ENCODE results near the gene PLA2G6. TPM values are rescaled to one million over a fixed set of nuclear protein-coding genes. Genes with fewer than 3 reads are reported as not detected.
"Not testable (repeated sequence)": the region's sequence is repeated elsewhere in the genome, so short reads cannot be mapped to it uniquely, and the experiment has no call there.

PLA2G6 gene
- total RNA-seq, 1 experiment from 2014 or later, result 23.4 TPM

DNA sequence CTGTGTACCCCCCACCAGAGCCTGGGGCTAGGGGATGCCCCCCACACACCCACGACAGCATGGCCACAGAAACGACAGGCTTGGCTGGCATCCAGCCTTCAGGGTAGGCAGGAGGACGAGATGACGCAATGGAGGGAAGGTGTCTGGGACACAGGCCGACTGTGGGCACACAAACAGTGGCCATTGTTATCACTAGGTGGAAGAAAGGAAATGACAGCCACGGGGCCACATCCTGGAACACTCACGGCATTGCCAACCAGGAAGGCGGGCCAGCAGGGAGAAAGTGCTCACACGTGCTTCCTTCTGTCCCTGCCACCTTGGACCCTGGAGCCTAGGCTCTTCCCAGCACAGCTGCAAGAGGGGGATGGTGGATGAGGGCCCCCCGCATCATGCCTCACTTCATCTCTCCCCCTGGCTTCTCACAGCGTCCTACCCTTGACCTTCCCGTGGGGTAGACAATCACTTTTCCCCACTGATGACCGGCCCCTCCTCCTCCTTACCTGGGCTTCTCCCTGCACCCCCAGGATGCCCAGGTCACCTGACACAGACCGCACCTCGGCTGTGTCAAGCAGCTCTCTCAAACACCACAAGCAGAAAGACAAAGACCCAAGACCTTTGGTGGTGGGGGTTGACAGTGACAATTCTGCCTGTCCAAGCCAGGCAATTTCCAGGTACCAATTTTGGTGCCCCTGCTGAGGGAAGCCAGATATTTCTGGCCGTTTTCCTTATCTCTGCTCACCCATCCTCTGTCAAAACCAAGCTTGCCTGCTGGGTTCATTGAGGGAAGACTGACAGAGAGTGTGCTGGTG lies 8.6 kb downstream of the PLA2G6 start:
- Histone ChIP-seq H3K36me3 (replicated peaks; ENCODE audit: control insufficient read depth, insufficient read depth, low read length) (no peaks in the 10 kb centered on the region), H3K27me3 (ENCODE audit: control insufficient read depth, insufficient read depth, low read length) (no peaks in the 10 kb centered on the region), H3K4me3 (ENCODE audit: insufficient read depth, low read depth, low read length) (no peak overlapping the region)
- no peak for DNase-seq

DNA sequence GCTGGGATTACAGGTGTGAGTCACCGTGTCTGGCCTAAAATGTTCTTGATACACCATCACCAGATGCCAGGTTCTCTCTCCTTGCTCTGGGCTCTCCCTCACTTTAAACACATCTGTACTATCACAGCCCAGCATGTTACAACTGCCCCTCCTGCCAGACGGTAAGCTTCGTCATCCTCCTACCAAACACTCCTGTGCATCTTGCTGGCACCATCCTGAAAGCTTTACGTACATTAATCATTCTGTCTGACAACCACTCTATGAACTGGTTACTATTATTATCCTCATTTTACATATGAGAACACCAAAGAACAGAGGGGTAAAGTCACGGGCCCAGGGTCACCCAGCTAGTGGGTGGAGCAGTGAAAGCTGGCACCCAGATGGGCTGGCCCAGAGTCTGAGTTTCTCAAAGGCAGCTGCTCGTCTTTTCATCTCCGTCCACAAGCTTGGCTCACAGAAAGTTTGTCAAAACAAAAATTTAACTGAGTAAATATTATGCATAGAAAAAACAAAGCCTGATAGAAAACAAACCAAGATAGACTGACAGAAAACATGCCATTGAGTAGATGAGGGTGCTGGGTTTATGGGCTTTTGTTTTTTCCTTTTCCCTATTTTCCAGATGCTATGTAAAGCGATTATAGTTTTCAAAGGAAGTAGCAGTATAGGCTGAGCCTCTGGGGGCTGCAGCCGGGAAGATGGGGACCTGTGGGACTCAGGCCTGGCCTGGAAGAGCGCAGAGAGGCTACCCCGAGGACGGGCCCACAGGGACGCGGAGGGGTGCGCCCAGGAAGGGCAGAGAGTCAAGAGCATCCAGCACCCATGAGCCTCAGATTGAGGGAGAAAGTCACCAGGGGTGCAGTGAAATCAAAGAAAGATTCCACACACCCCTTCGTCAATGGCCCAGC lies 9.5 kb downstream of the PLA2G6 start:
- Histone ChIP-seq H3K36me3 (replicated peaks; ENCODE audit: control insufficient read depth, insufficient read depth, low read length) (no peaks in the 10 kb centered on the region), H3K27me3 (ENCODE audit: control insufficient read depth, insufficient read depth, low read length) (no peaks in the 10 kb centered on the region), H3K4me3 (ENCODE audit: insufficient read depth, low read depth, low read length) (no peak overlapping the region)
- DNase-seq, result no peak

DNA sequence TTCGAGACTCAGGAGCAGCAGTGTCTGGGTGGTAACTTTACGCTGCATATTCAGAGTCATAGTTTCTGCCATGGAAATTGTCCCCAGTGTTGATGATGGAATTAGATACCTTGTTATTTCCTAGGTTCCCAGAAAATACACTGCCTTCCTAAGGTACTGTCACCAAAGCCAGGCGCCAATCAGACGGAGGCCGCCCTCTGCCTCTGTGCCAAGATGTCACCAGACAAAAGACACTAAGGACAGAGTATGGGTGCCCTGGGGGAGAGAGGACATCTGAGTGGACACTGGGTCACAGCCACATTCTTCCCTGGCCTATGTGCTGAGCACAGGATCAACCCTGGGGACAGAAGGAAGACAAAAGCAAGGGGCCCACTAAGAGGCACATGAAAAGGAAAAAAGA lies 11.2 kb downstream of the PLA2G6 start:
- no peak overlapping the region for H3K4me3 ChIP-seq (ENCODE audit: insufficient read depth, low read depth, low read length)
- H3K36me3 ChIP-seq (replicated peaks; ENCODE audit: control insufficient read depth, insufficient read depth, low read length), result no peaks in the 10 kb centered on the region; the same call in 1 of the 2 replicates
- no peaks in the 10 kb centered on the region for H3K27me3 ChIP-seq (ENCODE audit: control insufficient read depth, insufficient read depth, low read length)
- no peak for DNase-seq

DNA sequence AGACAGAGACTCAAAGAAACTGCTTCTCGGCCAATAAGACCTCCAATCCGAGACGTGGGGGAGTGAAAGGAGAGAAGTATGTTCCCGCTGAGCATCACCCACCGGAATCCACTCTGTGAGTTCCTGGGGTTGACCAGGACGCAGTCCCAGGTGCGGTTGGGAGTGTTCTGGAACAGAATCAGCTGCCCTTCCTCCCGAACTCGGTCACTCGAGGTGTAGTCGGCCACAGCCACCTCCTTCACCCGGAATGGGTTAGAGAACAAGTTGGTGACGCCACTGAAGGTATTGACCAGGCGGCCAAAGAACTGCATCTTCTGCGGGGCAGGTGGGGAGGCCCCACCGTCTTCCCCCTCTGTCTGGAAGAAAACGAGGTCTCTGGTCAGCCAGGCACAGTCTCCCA lies 12.5 kb downstream of the PLA2G6 start:
- no peak overlapping the region for H3K4me3 ChIP-seq (ENCODE audit: insufficient read depth, low read depth, low read length)
- no peaks in the 10 kb centered on the region; the same call in 1 of the 2 replicates for H3K36me3 ChIP-seq (replicated peaks; ENCODE audit: control insufficient read depth, insufficient read depth, low read length)
- H3K27me3 ChIP-seq (ENCODE audit: control insufficient read depth, insufficient read depth, low read length), result no peaks in the 10 kb centered on the region
- no peak for DNase-seq

DNA sequence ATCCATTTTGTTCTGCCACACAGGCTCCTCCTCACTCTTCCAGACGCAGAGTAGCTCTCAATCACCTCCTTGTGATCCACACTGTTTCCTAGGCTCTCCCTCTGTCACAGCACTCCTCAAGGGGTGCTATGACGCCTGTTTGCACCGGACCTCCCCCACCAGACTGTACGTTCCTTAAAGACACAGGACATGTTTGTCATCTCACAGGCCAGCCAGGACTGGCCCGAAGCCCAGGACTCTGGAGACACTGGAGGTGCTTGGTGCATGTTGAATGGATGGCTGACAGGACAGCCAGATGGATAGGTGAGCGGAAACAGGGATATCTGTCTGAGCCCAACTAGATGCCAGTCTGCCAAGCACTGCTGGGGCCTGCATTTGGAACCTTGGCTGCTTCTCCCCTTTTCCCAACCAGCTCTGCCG lies 13.6 kb downstream of the PLA2G6 start:
- no peak for DNase-seq
- H3K36me3 ChIP-seq (replicated peaks; ENCODE audit: control insufficient read depth, insufficient read depth, low read length), result no peaks in the 10 kb centered on the region; the same call in 1 of the 2 replicates
- H3K27me3 ChIP-seq (ENCODE audit: control insufficient read depth, insufficient read depth, low read length), result no peaks in the 10 kb centered on the region
- H3K4me3 ChIP-seq (ENCODE audit: insufficient read depth, low read depth, low read length), result no peak overlapping the region

DNA sequence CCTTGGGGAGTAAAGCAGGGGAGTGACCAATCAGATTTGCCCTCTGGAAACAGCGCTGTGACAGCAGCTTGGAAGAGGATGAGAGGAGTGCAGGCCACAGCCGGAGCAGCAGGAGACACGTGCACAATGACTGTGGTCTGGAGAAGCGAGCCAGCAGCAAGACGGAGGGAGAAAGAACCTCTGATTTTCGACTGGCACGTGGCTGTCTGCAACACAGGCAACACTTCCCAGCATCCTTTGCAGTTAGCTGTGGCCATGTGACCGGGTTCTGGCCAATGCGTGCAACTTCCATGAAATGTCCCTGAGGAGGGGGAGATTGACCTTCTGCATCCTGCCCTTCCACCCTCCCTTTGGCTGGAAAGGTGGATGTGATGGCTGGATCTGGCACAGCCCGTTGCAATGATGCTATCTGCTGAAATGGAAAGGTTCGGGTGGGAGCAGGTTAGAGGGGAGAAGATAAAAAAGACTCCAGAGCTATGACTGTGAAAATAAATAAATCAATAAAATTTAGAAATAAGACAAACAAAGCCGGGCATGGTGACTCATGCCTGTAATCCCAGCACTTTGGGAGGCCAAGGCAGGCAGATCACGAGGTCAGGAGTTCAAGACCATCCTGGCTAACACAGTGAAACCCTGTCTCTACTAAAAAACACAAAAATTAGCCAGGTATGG lies 15.6 kb downstream of the PLA2G6 start:
- peak; percentile 12 for DNase-seq
- no peak overlapping the region for H3K4me3 ChIP-seq (ENCODE audit: insufficient read depth, low read depth, low read length)
- H3K36me3 ChIP-seq (replicated peaks; ENCODE audit: control insufficient read depth, insufficient read depth, low read length), result no peaks in the 10 kb centered on the region; the same call in 1 of the 2 replicates
- no peaks in the 10 kb centered on the region for H3K27me3 ChIP-seq (ENCODE audit: control insufficient read depth, insufficient read depth, low read length)

DNA sequence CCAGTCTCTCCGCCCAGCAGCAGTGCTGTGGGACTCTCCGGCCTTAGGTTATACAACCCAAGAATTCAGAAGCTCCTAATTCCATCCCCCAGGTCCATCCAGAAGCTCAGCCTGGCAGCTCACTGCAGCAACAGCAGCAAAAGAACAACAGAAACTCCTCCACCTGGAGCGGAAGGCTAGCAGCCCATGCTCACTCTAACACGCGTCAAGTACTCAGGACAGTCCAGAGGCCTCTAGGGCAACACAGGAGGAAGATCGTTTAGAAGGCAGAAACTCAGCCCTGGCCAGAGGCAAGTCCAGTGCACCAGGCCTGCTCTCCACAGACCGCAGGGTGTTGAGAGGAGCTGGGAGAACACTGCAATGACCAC lies 17.1 kb downstream of the PLA2G6 start:
- DNase-seq, result peak; percentile 31
- H3K27me3 ChIP-seq (ENCODE audit: control insufficient read depth, insufficient read depth, low read length), result no peaks in the 10 kb centered on the region
- H3K36me3 ChIP-seq (replicated peaks; ENCODE audit: control insufficient read depth, insufficient read depth, low read length), result no peaks in the 10 kb centered on the region; the same call in 1 of the 2 replicates
- H3K4me3 ChIP-seq (ENCODE audit: insufficient read depth, low read depth, low read length), result no peak overlapping the region

DNA sequence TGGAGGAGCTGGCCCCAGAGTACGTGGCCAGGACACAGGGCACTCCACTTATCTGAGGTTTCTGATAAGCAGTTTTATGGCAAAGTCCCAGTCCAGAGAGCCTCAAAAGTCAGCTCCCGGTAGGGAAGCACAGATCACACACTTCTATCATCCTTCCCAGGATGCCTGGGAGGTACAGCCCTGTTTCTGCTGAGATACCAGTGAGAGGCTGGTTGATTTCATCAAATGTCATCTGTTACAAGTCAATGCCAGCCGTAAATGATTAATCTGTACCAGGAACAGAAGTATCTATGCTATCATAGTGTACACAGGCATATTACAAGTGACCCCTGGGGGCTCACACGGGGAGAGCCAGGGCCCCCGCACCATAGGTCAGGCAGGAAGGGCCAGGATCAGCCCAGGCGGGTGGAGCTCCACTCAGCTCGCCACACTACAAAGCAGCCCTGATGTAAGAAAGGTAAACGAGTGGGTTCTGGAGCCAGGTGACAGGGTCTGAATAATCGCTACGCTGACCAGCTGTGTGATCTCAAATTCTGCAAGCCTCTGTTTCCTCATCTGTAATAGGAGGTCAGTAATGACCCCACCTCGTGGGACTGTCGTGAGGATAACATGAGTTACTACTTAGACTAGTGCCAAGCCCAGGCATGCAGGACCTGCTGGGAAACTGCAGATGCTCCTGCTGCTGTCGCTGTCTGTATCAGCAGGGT lies 17.6 kb downstream of the PLA2G6 start:
- Histone ChIP-seq H3K36me3 (replicated peaks; ENCODE audit: control insufficient read depth, insufficient read depth, low read length) (no peaks in the 10 kb centered on the region; the same call in 1 of the 2 replicates), H3K4me3 (ENCODE audit: insufficient read depth, low read depth, low read length) (no peak overlapping the region), H3K27me3 (ENCODE audit: control insufficient read depth, insufficient read depth, low read length) (no peaks in the 10 kb centered on the region)
- peak; percentile 16 for DNase-seq

DNA sequence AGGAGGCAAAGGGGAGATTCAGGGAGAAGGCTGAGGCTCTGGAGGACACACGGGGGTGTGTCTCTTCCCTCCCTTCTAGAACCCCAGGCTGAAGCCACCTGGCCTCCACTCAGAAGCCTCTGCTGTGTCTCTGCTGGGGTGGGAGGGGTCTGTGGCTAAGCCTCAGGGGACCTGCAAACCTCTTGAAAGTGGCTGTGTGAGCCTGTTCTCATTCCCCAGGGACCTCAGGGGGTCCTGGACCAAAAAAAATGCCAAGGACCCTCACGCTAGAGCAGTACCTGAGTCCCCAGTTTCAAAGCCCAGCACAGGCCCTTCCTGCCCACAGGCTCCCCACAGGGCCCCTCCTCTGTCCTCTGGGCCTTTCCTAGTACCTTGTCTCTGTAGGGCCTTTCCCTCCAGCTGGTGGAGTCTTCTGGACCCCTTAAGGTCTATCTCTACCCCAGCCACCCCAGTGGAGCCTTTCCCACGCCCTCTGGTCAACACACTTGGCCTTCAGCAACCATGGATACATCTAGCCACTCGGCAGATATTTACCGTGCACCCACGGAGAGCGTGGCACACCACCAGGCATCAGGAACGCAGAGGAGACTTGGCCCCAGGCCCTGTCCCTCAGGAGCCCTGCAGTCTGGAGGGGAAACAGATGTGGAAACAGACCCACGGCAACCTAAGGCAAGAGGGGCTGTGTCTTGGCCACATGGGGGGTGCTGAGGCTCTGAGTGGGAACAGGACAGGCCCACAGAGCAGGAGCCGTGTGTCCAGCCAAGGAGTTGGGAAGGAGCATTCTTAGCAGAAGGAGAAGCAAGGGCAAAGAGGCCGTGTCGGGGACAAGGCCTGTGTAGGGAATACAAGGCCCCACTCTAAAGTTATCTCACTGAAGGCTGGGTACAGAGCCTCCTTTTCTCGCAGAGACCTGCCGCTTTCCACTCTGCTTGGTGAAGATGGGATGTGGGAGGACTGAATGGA lies 18.5 kb downstream of the PLA2G6 start:
- Histone ChIP-seq H3K27me3 (ENCODE audit: control insufficient read depth, insufficient read depth, low read length) (no peaks in the 10 kb centered on the region), H3K36me3 (replicated peaks; ENCODE audit: control insufficient read depth, insufficient read depth, low read length) (no peaks in the 10 kb centered on the region; the same call in 1 of the 2 replicates), H3K4me3 (ENCODE audit: insufficient read depth, low read depth, low read length) (no peak overlapping the region)
- peak; percentile 15 for DNase-seq

DNA sequence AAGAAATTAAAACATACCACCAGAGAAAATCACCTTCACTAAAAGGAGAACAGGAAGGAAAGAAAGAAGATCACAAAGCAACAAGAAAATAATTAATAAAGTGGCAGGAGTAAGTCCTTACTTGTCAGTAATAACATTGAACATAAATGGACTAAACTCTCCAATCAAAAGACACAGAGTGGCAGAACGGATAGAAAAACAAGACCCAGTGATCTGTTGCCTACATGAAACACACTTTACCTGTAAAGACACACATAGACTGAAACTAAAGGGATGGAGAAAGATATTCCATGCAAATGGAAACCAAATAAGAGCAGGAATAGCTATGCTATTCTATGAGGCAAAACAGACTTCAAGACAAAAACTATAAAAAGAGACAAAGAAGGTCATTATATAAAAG lies 25.9 kb downstream of the PLA2G6 start:
- H3K4me3 ChIP-seq (ENCODE audit: insufficient read depth, low read depth, low read length), result no peak overlapping the region
- no peaks in the 10 kb centered on the region for H3K27me3 ChIP-seq (ENCODE audit: control insufficient read depth, insufficient read depth, low read length)
- no peaks in the 10 kb centered on the region for H3K36me3 ChIP-seq (replicated peaks; ENCODE audit: control insufficient read depth, insufficient read depth, low read length)
- no peak for DNase-seq

DNA sequence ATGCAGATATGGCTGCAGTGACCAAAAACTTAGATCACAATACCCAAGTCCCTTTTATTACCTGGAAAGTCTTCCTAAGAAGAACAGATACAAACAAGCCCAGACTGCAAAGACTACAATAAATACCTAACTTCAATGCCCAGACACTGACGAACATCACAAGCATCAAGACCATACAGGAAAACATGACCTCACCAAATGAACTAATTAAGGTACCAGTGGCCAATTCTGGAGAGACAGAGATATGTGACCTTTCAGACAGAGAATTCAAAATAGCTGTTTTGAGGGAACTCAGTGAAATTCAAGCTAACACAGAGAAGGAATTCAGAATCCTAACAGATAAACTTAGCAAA lies 27.1 kb downstream of the PLA2G6 start:
- H3K27me3 ChIP-seq (ENCODE audit: control insufficient read depth, insufficient read depth, low read length), result not testable (repeated sequence)

DNA sequence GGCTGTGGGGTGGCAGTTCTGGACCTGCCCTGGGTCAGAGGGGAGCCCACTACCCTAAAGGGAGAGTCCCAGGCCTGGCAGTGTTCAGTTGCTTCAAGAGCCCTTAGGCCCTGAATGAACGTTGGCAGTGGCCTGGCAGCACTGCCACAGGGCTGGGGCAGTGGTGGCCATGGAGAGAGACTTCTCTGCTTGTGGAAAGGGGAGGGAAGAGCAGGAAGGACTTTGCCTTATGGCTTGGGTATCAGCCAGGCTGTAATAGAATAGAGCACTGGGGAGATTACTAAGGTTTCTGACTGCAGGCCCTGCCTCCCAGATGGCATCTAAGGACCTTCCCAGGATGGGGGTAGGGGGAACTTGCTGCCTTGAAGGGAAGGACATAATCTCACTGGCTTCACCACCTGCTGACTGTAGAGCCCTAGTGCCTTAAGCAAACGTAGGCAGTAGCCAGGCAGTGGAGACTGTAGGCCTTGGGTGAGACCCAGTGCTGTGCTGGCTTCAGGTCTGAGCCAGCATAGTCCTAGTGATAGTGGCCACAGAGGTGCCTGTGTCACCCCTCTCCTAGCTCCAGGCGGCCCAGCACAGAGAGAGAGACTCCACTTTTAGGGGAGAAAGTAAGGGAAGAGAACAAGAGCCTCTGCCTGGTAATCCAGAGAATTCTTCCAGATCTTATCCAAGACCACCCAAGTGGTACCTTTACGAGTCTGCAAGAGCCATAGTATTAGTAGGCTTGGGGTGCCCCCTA lies 27.6 kb downstream of the PLA2G6 start:
- no peak for DNase-seq

More for the DNA sequence above, 27.1 kb downstream of the PLA2G6 start:
- H3K4me3 ChIP-seq (ENCODE audit: insufficient read depth, low read depth, low read length); DNase-seq; H3K36me3 ChIP-seq (replicated peaks; ENCODE audit: control insufficient read depth, insufficient read depth, low read length): not testable (repeated sequence)

DNA sequence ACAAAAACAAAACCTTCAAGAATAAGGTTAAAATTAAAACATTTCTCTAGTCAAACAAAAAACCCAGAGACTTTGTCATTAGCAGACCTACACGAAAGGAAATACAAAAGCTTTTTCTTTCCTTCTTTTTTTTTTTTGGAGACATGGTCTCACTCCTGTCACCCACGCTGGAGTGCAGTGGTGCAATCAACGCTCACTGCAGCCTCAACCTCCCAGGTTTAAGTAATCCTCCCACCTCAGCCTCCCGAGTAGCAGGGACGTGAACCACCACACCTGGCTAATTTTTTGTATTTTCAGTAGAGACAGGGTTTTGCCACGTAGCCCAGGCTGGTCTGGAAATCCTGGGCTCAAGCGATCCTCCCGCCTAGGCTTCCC lies 30.5 kb downstream of the PLA2G6 start:
- no peaks in the 10 kb centered on the region for H3K36me3 ChIP-seq (replicated peaks; ENCODE audit: control insufficient read depth, insufficient read depth, low read length)
- no peaks in the 10 kb centered on the region for H3K27me3 ChIP-seq (ENCODE audit: control insufficient read depth, insufficient read depth, low read length)
- no peak for DNase-seq
- H3K4me3 ChIP-seq (ENCODE audit: insufficient read depth, low read depth, low read length), result no peak overlapping the region

More for the DNA sequence above, 27.6 kb downstream of the PLA2G6 start:
- H3K36me3 ChIP-seq (replicated peaks; ENCODE audit: control insufficient read depth, insufficient read depth, low read length), result no peaks in the 10 kb centered on the region
- H3K4me3 ChIP-seq (ENCODE audit: insufficient read depth, low read depth, low read length), result no peak overlapping the region
- H3K27me3 ChIP-seq (ENCODE audit: control insufficient read depth, insufficient read depth, low read length), result no peaks in the 10 kb centered on the region
